HG02642 (cell line): ENCODE measurements around the gene MORN5.

Source experiments
- ATAC-seq: cut with Tn5 transposase; IDR thresholded peaks from one replicate; pipeline ENCODE4 v1.9.1; 2021; ENCODE audit warnings: mild to moderate bottlenecking; ENCODE audit not compliant: unreplicated experiment, poor library complexity

MORN5 gene

DNA sequence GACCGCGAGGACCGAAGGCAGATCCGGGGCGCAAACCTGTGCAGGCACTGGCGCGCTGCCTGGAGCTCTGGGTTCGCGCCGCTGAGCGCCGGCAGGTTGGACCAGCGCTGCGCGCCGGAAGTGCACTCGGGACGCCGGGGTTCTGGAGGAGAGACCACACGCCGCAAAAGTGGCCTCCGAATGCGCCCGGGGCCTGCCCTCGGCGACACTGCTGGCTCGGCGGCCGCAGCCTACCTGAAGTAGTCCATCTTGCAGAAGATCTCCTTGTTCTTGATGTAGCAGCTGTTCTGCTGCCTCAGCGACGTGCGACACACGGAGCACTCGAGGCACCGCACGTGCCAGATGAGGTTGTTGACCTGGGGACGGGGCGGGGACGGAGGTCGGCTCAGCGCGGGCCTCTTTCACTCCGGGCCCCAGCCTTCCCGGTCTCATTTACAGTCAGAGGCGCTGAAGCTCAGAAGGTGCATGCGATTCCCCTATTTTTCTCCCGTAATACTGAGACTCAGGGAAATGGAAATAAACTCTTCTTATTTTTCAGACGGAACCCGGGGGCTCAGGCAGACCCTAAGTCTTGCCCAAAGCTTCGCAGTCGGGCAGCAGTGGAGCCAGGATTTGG, 66.5 kb downstream of the MORN5 start:
- ATAC-seq = no peak

DNA sequence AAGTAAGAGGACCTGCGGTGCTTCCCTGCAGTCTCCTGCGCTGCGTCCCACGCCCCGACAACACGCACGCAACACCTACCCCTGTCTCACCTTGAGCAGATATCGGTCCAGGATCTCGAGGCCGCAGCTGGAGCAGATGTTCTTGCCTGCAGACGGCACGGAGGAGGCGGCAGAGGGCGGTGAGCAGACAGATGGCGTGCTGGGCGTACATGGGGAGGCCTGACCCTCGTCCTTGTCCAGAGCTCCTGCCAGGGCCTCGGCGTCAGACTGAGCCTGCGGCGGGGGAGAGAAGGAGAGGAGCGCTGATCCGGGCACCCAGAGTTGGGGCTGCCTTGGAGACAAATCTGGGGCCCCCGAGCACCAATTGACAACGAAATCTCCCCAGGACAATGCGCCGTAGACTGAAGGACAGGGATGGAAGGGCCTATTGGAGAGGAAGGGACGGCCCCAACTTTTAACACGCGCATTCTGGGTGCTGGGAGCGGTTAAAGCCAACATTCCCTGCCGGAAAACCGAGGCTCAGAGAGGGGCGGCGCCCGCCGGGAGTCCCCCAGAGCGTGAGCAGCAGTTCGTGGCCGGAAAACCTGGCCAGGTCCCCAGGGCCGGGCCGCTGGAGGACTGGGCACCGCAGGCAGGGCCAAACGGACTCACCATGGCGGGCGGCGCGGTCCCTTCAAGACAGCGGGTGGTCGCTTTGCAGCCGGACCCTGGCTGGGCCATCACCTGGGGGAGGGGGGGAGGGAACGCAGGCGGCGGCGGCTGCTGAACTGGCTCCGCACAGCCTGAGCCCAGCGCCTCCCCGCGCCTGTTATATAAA, 67.3 kb downstream of the MORN5 start:
- no peak for ATAC-seq

DNA sequence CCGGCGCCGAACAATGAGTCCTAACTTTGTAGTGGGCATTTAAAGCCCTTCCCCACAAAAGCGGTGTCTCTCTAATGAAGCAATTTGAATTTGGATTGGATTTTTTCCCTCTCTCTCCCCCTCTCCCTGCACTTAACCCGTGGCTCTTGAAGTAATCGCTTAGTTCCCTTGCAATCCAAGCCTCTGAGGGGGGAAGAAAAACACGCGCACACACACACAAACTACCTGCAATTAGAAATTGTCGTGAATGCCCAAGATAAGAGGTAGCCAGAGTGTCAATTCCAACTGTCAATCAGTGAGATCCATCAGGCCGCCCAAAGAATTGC, 67.8 kb downstream of the MORN5 start:
- no peak for ATAC-seq

DNA sequence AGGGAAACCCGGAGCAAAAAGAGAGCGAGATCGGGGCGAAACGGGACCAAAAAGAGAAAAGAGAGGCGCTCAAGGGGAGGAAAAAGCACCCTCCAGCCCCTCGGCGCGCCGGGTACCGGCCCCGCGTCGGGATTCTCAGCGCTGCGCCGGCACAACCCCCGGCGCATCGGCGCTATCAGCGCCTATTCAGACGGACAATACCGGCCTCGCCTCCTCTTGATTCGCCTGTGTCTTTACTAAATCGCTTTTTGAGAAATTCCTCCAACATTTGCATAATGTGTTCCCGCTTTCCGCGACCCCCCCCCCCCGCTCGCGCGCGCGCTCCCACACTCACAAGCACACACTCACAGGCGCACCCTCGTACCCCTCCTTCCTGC, 68.5 kb downstream of the MORN5 start:
- ATAC-seq = no peak

DNA sequence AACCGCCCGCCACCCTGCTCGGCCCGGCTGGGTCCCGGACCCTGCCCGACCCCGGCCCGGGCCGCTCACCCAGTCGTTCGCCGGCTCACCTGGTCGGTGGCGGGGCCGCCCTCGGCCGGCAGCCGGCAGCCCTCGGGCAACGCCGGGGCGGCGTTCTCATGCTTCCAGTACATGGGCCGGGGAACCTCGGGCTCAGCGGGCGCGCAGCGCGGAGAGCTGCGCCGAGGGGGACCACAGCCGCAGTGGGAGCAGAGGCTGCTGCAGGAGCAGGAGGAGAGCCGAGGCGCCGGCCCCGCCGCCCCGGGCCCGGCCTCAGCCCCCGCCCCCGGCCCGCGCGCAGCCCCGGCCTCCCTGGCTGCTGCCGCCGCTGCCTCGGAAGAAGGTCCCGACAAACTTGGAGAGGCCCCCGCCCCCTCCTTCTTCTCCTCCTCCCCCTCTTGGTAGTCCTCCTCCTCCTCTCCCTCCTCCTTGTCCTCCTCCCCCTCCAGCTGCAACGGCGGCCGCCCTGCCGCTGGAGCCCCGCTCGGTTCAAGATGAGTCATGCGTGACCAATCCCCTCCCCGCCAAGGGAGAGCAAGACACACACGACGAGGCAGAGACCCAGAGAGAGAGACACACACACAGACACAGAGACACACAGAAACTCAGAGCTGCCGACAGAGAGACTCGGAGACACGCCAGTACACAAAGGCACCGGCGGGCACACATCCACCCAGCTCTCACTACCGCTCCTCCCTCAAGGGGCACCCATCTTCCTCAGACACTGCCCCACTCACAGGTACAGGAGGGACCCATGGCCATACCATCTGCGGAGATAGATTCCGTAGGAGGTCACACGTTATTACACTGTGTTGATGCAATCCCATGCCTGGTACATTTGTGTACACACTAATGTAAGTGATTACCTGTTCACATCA, 69.1 kb downstream of the MORN5 start, which contains the start of gene LHX6:
Gene LHX6, minus strand, starts transcription at position 390 of the 917 bp plus-strand sequence. Its CDS starts 217 bp downstream, at position 173.
- no peak for ATAC-seq

DNA sequence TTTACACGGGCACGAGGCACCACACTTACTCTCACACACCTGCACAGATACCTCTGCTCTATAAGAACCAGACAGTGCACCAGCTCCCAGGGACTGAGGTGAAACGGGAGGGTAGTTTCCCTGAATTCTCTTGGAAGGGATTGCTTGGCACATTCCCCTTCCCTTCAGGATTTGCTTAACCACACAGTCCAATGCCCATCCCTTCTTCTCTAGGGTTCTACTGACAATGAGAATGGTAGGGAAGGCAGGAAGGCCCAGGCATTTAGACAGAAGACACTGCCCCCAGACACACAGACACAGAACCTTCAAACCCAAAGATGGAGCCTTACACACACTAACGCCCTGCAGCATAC, 69.8 kb downstream of the MORN5 start:
- ATAC-seq = no peak

DNA sequence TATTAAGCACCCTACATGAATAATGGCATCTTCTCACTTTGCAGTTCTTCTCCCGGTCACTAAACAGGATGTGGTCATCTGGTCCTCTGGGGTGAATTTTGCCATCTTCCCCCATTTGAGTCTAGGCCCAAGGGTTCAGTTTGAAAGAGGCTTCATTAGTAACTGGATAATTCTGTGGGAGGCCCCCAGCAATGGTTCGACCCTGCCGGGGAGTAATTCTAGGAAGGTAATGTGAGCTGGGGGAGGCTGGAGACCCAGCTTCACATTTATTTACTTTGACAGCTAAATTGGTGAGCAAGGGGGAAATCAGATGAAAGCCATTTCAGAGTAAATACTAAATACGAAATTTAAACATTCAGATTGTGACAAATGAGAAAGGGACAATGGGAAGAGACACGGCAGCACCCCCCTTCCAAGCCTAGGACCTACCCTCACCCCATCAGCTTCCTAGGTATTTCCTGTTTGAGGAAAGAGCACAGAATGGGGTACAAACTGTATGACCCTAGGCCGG, 73.1 kb downstream of the MORN5 start:
- no peak for ATAC-seq

DNA sequence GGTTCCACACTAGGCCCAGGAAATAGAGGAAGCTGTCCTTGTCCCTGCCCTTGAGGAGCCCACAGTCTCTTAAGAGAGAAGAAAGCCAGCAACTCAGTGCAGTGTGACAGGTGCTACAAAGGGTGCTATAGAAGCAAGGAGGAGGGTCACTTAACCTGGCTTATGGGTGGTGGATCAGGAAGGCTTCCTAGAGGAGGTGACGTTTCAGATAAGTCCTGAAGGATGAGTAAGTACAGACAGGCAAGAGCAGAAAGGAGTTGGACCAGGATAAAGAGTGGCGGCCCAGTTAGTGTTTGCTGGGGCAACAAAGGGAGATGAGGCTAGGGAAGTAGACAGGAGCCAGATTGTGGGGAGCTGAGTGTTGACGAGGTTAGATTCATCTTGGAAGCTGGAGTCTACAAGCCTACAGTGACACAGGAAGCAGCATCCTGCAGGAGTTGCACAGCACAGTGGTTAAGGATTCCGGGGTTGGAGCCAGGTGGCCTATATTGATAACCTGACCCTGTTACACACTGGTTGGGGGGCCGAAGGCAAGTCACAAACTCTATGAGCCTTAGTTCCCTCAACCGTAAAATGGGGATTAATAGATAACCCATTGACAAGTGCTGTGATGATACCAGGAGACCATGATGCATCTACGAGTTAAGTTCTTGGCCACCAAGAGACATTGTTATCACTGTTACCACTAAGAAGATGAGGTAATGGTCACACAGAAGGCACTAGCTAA, 74.5 kb downstream of the MORN5 start:
- no peak for ATAC-seq

DNA sequence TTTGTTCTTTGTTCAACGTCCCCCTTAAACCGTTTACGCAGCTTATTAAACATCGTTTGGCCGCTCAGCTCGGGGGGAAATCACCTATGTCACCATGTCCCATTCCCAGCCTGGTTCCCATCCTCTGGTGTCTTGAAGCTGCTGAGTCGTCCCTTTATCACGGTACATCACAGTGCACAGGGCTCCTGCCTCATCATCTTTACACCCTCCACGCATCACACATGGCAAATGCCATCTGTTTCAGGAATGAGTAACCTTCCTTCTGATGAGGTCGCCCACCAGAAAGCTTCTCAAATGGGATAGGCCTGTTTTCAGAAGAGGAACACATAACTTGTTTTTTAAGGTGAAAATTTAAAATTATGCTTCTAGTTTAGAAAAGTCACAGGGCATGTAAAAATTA, 77.0 kb downstream of the MORN5 start:
- ATAC-seq = no peak

DNA sequence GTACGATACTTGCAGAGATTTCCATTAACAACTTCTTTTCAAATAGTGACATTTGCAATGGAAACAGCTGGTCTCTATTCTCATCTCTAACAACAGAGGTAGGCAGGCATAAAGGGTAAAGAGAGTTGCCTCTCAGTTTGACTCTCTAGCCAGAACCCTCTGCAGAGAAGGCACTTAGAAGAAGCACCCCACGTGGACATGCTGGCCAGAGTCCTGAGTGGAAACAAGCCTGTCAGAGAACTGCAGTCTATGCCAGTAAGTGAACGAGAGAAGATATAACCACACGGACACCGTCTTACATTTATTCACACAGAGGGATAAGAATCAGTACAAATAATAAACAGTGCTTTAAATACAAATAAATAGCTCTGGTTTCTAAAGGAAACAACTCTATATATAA, 80.0 kb downstream of the MORN5 start:
- no peak for ATAC-seq

DNA sequence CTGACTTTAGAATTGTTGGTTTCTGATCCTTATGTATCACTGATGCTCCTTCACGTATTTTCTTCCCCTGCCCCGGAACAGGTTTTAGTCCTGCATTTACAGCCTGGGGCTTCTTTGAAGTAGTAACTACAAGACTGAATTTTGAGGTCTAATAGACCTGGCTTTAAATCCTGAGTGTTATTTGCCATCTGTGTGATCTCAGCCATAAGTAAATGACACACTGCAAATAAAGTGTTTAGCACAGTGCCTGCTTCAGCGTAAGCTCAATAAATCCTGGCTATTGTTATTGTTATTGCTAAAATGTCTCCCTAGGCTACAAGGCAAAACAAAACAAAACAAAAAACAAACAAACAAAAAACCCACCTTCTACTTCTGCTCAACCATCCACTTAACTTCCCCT, 84.6 kb downstream of the MORN5 start:
- no peak for ATAC-seq

DNA sequence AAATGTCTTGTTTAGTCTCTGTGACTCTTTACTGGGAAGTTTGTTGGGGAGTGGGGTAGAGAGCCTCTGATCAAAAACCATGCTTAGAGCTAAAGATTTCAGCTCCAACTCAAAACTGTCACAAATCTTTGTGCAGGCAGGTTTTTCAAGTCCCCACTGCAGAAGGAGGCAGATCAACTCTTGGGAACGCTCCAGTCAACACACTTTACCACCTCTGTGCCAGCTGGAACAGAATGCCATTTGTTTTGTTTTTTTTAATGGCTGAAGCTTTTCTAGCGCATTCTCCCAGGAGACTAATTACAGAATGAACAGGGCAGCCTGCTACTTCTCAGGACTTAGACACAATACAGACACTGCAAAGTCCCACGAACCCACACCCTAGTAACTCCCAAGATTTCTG, 87.0 kb downstream of the MORN5 start:
- no peak for ATAC-seq

DNA sequence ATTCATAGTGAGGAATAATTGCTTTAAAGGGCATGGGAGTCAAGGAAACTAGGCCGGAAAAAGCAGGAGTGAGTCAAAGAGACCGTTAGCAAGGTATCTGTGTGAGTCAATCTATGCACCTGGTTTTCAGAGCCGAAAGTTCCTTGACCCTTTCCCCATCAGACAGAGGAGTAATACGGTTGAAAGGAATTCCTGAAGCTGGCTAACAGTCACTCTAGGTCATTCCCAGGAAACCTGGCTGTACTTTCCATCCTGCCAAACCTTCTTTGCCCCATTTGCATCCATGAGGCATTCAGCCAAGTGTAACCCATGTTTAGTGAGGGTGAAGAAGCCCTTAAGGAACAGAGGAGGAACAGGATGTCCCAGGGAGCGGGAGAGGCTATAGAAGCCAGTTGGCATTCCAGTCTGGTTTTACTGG, 88.7 kb downstream of the MORN5 start:
- no peak for ATAC-seq
